ENCODE measurements around the gene TIMM9.
A peak's percentile ranks its signal among the peaks of the same experiment; 100 is the strongest.
"Not testable (repeated sequence)": the region's sequence is repeated elsewhere in the genome, so short reads cannot be mapped to it uniquely, and the experiment has no call there.

Gene TIMM9

GRCh38 chr14:58398495-58398894, 28.8 kb downstream of the TIMM9 start:
- Histone ChIP-seq H3K27ac (ENCODE audit: low read depth, low read length) (no peak overlapping the region), H3K9ac (ENCODE audit: low read depth, low read length) (no peak overlapping the region), H3K9me3 (ENCODE audit: control insufficient read depth, insufficient read depth, low read length) (no peaks in the 10 kb centered on the region), H3K27me3 (ENCODE audit: control insufficient read depth, insufficient read depth, low read length) (peaks cover 24% of the 10 kb centered on the region), H3K36me3 (ENCODE audit: control insufficient read depth, insufficient read depth, low read length) (no peaks in the 10 kb centered on the region), H3K4me1 (ENCODE audit: control insufficient read depth, insufficient read depth, low read length) (peaks cover 22% of the 10 kb centered on the region), H3K4me3 (ENCODE audit: low read depth, low read length) (no peak overlapping the region)

GRCh38 chr14:58397156-58397555, 30.2 kb downstream of the TIMM9 start:
- H3K27me3 ChIP-seq (ENCODE audit: control insufficient read depth, insufficient read depth, low read length) = peaks cover 24% of the 10 kb centered on the region
- H3K27ac ChIP-seq (ENCODE audit: low read depth, low read length) = no peak overlapping the region
- H3K36me3 ChIP-seq (ENCODE audit: control insufficient read depth, insufficient read depth, low read length) = no peaks in the 10 kb centered on the region
- H3K4me1 ChIP-seq (ENCODE audit: control insufficient read depth, insufficient read depth, low read length) = peaks cover 22% of the 10 kb centered on the region
- H3K9ac ChIP-seq (ENCODE audit: low read depth, low read length) = no peak overlapping the region
- no peak overlapping the region for H3K4me3 ChIP-seq (ENCODE audit: low read depth, low read length)
- no peaks in the 10 kb centered on the region for H3K9me3 ChIP-seq (ENCODE audit: control insufficient read depth, insufficient read depth, low read length)

GRCh38 chr14:58395812-58396788, 31.2 kb downstream of the TIMM9 start, which contains the start of gene TOMM20L:
Gene TOMM20L (plus strand): TSS chr14:58395930. CDS start chr14:58395958, 28 bp downstream.
- Histone ChIP-seq H3K27ac (ENCODE audit: low read depth, low read length) (peak within 1 kb of the TSS; percentile 66), H3K4me3 (ENCODE audit: low read depth, low read length) (peak within 1 kb of the TSS; percentile 72), H3K36me3 (ENCODE audit: control insufficient read depth, insufficient read depth, low read length) (no peaks in the 10 kb centered on the region), H3K9ac (ENCODE audit: low read depth, low read length) (peak within 1 kb of the TSS; percentile 82), H3K27me3 (ENCODE audit: control insufficient read depth, insufficient read depth, low read length) (peaks cover 24% of the 10 kb centered on the region), H3K4me1 (ENCODE audit: control insufficient read depth, insufficient read depth, low read length) (peaks cover 22% of the 10 kb centered on the region), H3K9me3 (ENCODE audit: control insufficient read depth, insufficient read depth, low read length) (no peaks in the 10 kb centered on the region)

- Histone ChIP-seq H3K9ac (ENCODE audit: low read depth, low read length) (peak overlapping the region; percentile 37; the same call in 1 of the 2 replicates), H3K4me3 (ENCODE audit: low read depth, low read length) (peak overlapping the region; percentile 72)
Observed at GRCh38 chr14:58395562-58395811, 31.8 kb downstream of the TIMM9 start.

GRCh38 chr14:58390830-58391229, 36.5 kb downstream of the TIMM9 start:
- no peak overlapping the region for H3K9ac ChIP-seq (ENCODE audit: low read depth, low read length)
- no peaks in the 10 kb centered on the region for H3K9me3 ChIP-seq (ENCODE audit: control insufficient read depth, insufficient read depth, low read length)
- peaks cover 6% of the 10 kb centered on the region for H3K4me1 ChIP-seq (ENCODE audit: control insufficient read depth, insufficient read depth, low read length)
- no peaks in the 10 kb centered on the region for H3K36me3 ChIP-seq (ENCODE audit: control insufficient read depth, insufficient read depth, low read length)
- H3K27me3 ChIP-seq (ENCODE audit: control insufficient read depth, insufficient read depth, low read length) = peaks cover 9% of the 10 kb centered on the region
- H3K4me3 ChIP-seq (ENCODE audit: low read depth, low read length) = no peak overlapping the region
- no peak overlapping the region for H3K27ac ChIP-seq (ENCODE audit: low read depth, low read length)

More at GRCh38 chr14:58395562-58395811, 31.8 kb downstream of the TIMM9 start:
- peaks cover 22% of the 10 kb centered on the region for H3K4me1 ChIP-seq (ENCODE audit: control insufficient read depth, insufficient read depth, low read length)
- peaks cover 24% of the 10 kb centered on the region for H3K27me3 ChIP-seq (ENCODE audit: control insufficient read depth, insufficient read depth, low read length)
- H3K27ac ChIP-seq (ENCODE audit: low read depth, low read length) = peak overlapping the region; percentile 66
- H3K36me3 ChIP-seq (ENCODE audit: control insufficient read depth, insufficient read depth, low read length) = no peaks in the 10 kb centered on the region
- H3K9me3 ChIP-seq (ENCODE audit: control insufficient read depth, insufficient read depth, low read length) = no peaks in the 10 kb centered on the region

GRCh38 chr14:58376791-58377190, 50.5 kb downstream of the TIMM9 start:
- H3K27ac ChIP-seq (ENCODE audit: low read depth, low read length) = no peak overlapping the region
- H3K27me3 ChIP-seq (ENCODE audit: control insufficient read depth, insufficient read depth, low read length) = no peaks in the 10 kb centered on the region
- no peak overlapping the region for H3K9ac ChIP-seq (ENCODE audit: low read depth, low read length)
- no peaks in the 10 kb centered on the region for H3K4me1 ChIP-seq (ENCODE audit: control insufficient read depth, insufficient read depth, low read length)
- no peak overlapping the region for H3K4me3 ChIP-seq (ENCODE audit: low read depth, low read length)
- peaks cover 24% of the 10 kb centered on the region for H3K36me3 ChIP-seq (ENCODE audit: control insufficient read depth, insufficient read depth, low read length)
- no peaks in the 10 kb centered on the region for H3K9me3 ChIP-seq (ENCODE audit: control insufficient read depth, insufficient read depth, low read length)

- H3K9me3 ChIP-seq (ENCODE audit: control insufficient read depth, insufficient read depth, low read length) = no peaks in the 10 kb centered on the region
- no peak overlapping the region for H3K27ac ChIP-seq (ENCODE audit: low read depth, low read length)
- H3K4me1 ChIP-seq (ENCODE audit: control insufficient read depth, insufficient read depth, low read length) = no peaks in the 10 kb centered on the region
- H3K4me3 ChIP-seq (ENCODE audit: low read depth, low read length) = no peak overlapping the region
- H3K9ac ChIP-seq (ENCODE audit: low read depth, low read length) = no peak overlapping the region
- H3K27me3 ChIP-seq (ENCODE audit: control insufficient read depth, insufficient read depth, low read length) = no peaks in the 10 kb centered on the region
- peaks cover 76% of the 10 kb centered on the region for H3K36me3 ChIP-seq (ENCODE audit: control insufficient read depth, insufficient read depth, low read length)
Observed at GRCh38 chr14:58368956-58369355, 58.4 kb downstream of the TIMM9 start.

- no peaks in the 10 kb centered on the region for H3K4me1 ChIP-seq (ENCODE audit: control insufficient read depth, insufficient read depth, low read length)
- no peak overlapping the region for H3K27ac ChIP-seq (ENCODE audit: low read depth, low read length)
- no peak overlapping the region for H3K4me3 ChIP-seq (ENCODE audit: low read depth, low read length)
- H3K9me3 ChIP-seq (ENCODE audit: control insufficient read depth, insufficient read depth, low read length) = no peaks in the 10 kb centered on the region
- H3K27me3 ChIP-seq (ENCODE audit: control insufficient read depth, insufficient read depth, low read length) = no peaks in the 10 kb centered on the region
- H3K36me3 ChIP-seq (ENCODE audit: control insufficient read depth, insufficient read depth, low read length) = peaks cover 69% of the 10 kb centered on the region
- H3K9ac ChIP-seq (ENCODE audit: low read depth, low read length) = no peak overlapping the region
Observed at GRCh38 chr14:58367296-58367695, 60.0 kb downstream of the TIMM9 start.

- Histone ChIP-seq H3K4me1 (ENCODE audit: control insufficient read depth, insufficient read depth, low read length) (no peaks in the 10 kb centered on the region), H3K36me3 (ENCODE audit: control insufficient read depth, insufficient read depth, low read length) (peaks cover 79% of the 10 kb centered on the region), H3K4me3 (ENCODE audit: low read depth, low read length) (no peak overlapping the region)
Observed at GRCh38 chr14:58364316-58364715, 63.0 kb downstream of the TIMM9 start.

GRCh38 chr14:58362798-58363412, 64.4 kb downstream of the TIMM9 start:
- H3K9ac ChIP-seq (ENCODE audit: low read depth, low read length) = no peak overlapping the region
- no peaks in the 10 kb centered on the region for H3K9me3 ChIP-seq (ENCODE audit: control insufficient read depth, insufficient read depth, low read length)
- no peaks in the 10 kb centered on the region for H3K4me1 ChIP-seq (ENCODE audit: control insufficient read depth, insufficient read depth, low read length)
- no peaks in the 10 kb centered on the region for H3K27me3 ChIP-seq (ENCODE audit: control insufficient read depth, insufficient read depth, low read length)
- peaks cover 72% of the 10 kb centered on the region for H3K36me3 ChIP-seq (ENCODE audit: control insufficient read depth, insufficient read depth, low read length)
- no peak overlapping the region for H3K27ac ChIP-seq (ENCODE audit: low read depth, low read length)
- H3K4me3 ChIP-seq (ENCODE audit: low read depth, low read length) = no peak overlapping the region

More at GRCh38 chr14:58364316-58364715, 63.0 kb downstream of the TIMM9 start:
- H3K27ac ChIP-seq (ENCODE audit: low read depth, low read length) = no peak overlapping the region
- no peak overlapping the region for H3K9ac ChIP-seq (ENCODE audit: low read depth, low read length)
- H3K27me3 ChIP-seq (ENCODE audit: control insufficient read depth, insufficient read depth, low read length) = no peaks in the 10 kb centered on the region
- H3K9me3 ChIP-seq (ENCODE audit: control insufficient read depth, insufficient read depth, low read length) = no peaks in the 10 kb centered on the region

GRCh38 chr14:58362272-58362671, 65.1 kb downstream of the TIMM9 start:
- not testable (repeated sequence) for H3K9ac ChIP-seq (ENCODE audit: low read depth, low read length); H3K27ac ChIP-seq (ENCODE audit: low read depth, low read length); H3K27me3 ChIP-seq (ENCODE audit: control insufficient read depth, insufficient read depth, low read length); H3K4me1 ChIP-seq (ENCODE audit: control insufficient read depth, insufficient read depth, low read length); H3K4me3 ChIP-seq (ENCODE audit: low read depth, low read length); H3K9me3 ChIP-seq (ENCODE audit: control insufficient read depth, insufficient read depth, low read length)
- peaks cover 70% of the 10 kb centered on the region for H3K36me3 ChIP-seq (ENCODE audit: control insufficient read depth, insufficient read depth, low read length)
